Posterior vena cava (tissue), 2 donors: Measurements from ENCODE around the gene CARHSP1. TPM values are rescaled to one million over a fixed set of nuclear protein-coding genes. Genes with fewer than 3 reads are reported as not detected.
A peak's percentile ranks its signal among the peaks of the same experiment; 100 is the strongest.
"Not testable (repeated sequence)": the region's sequence is repeated elsewhere in the genome, so short reads cannot be mapped to it uniquely, and the experiment has no call there.

Experiments used
- DNase-seq: peaks from one replicate; pipeline ENCODE4 v3.0.0-alpha.2; 2020; ENCODE audit warnings: low spot score
- intact Hi-C, 2 donors: fragments of 100-400 bp; cut with DNase I; formaldehyde crosslinking; loops; one replicate each; pipeline versions ENCODE4 v1.14.1 to v1.14.2; 2022 to 2023
- total RNA-seq, 2 donors: library from RNA; stranded (reverse); fragmentation: NEBNext Ultra II Directional; extraction: Animal tissue kit (Norgen Biotek cat#: 25700); gene quantifications; one replicate each; pipeline ENCODE4 v1.2.1, GENCODE V29; 2021
- donor health status: DM: yes; HTN: yes; CAD: no.
- donor health status: DM: yes; HTN: yes; CAD: no.

The CARHSP1 gene
- total RNA-seq, 2 donors from 2014 or later: 39.8 to 44.0 TPM

DNA sequence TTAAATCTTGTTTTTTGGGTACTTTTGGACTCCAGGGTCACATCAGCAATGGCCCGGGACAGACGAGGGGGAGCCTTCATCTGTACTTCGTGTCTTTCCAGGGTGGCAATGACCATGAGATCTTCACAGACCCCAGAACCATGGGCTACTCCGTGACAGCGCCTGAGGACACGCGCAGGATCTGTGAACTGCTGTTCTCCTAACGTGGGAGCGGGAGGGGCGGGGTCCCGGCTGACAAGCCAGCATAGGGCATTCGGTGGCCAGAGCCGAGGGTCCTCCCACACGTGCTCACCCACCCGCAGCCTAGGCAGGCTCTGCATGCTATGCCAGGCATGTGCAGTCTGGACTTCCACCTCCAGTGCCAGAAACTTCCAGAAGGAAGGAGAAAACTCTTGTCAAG lies 21.2 kb downstream of the CARHSP1 start:
- intact Hi-C loops: no loop called here
- peak; percentile 55 for DNase-seq

DNA sequence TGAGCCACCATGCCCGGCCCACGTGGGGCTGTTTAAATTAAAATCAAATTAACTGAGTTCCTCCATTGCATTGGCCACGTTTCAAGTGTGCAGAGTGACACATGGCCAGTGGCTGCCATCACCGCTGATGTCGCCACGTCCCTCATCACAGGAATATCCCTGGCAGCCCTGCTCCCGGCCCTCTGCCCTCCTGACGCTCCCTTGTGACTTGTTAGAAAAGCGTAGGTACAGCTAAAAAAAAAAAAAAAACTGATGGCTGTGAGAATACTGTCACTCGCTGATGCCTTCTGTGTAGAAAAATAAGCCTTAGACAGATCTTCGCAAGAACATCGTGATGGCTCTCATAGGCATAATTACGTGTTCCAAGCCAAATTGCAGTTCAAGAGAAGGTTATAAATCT lies 21.7 kb downstream of the CARHSP1 start:
- intact Hi-C loops: no loop called here
- peak; percentile 48 for DNase-seq

DNA sequence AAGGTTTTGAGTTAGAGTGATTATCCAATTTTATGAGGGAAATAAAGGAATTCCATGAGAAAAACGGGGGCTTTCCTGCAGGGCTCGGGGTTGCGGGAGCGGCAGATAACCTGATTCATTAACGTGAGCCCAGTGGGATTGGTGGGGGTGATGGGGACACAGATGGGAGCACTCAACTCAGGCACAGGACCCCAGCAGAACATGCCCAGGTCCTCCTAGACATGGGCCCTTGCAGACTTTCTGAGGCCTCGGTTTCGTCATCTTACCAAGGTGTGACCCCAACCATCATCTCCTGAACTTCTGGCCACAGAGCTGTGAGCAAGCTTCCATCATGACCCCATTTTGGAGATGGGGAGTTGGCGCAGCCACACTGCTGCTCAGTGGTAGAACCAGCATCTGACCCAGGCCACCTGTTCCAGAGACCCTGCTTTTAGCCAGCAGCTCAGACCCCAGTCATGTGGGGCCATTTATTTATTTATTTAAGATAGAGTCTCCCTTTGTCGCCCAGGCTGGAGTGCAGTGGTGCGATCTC lies 22.3 kb downstream of the CARHSP1 start:
- intact Hi-C loops: no loop called here
- no peak for DNase-seq

DNA sequence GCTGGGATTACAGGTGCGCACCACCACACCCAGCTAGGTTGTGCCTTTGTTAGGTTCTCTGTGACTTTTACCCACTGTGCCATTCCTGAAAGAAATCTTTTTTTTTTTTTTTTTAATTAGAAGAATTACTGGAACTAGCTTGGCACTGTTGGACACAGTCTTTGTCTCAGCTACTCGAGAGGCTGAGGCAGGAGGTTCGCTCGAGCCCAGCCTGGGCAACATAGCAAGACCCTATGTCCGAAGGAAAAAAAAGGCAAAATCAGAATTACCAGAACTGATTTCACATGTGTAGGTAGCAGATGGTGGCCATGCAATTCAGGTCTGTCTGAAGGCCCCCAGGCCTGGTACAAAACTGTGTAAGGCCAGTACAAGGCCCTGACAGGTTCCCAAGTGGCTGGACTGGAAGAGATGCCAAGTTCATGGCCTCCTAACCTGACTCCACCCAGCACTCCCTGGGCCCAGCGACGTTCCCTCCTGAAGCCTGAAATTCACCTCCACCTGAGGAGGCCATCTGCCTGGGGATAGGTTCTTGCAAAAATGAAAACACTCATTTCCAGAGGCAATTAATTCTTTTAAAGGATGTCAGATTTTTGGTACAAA lies 23.0 kb downstream of the CARHSP1 start:
- DNase-seq: peak; percentile 51
- intact Hi-C loops: no loop called here

DNA sequence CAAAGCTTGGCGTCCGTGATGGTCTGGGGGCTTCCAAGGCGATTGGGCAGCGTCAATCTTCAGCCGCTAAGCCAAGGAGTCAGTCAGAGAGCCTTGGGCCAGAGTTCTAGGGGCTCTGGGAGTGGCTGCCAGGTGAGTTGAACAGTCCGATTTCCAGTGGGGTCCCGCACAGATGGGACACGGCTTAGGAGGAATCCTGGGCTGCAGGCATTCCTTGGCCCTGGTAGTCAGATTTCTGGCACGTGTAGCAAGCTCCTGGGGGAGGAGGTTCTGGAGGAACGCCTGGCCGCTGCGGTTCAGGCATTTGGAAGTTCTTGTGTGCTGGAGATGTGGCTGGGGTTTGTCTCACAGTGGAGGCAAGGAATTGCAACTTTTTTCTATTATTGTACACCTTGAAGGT lies 25.5 kb downstream of the CARHSP1 start:
- DNase-seq, intact Hi-C loops: not testable (repeated sequence)

DNA sequence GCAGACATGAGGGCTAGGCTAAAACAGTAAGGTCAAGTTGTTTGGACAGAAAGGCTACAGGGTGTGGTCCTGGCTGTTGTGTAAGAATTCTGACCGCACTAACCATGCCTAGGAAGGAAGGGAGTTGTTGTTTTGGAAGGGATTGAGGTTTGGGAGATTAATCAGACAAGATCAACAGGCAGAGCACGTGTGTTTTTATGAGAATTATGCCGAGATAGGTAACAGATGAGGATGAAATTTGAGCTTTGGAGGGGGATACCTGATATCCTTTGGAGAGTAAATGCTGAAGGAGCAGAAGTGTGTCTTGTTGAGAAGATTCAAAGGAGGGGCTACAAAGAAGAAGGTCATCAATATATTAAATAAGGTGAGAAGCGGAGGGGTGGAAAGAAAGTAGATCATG lies 26.8 kb downstream of the CARHSP1 start:
- intact Hi-C loops, DNase-seq: not testable (repeated sequence)

DNA sequence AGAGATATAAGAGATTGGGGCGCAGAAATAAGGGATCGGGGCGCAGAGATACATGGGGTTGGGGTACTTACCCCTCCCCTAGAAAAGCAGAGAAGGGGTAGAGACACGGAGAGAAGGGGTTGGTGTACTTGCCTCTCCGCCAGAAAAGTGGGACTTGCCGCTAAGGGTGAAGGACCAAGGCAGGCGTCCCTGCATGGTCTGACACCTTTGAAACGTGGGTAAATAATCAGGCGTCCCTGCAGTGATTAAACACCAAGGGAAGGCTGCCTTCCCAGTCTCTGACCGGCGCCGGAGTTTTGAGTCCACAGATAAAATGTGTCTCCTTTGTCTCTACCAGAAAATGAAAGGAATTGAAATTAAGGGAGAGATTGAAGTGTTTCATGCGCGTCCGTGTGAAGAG lies 31.2 kb downstream of the CARHSP1 start:
- intact Hi-C loops: not testable (repeated sequence)

DNA sequence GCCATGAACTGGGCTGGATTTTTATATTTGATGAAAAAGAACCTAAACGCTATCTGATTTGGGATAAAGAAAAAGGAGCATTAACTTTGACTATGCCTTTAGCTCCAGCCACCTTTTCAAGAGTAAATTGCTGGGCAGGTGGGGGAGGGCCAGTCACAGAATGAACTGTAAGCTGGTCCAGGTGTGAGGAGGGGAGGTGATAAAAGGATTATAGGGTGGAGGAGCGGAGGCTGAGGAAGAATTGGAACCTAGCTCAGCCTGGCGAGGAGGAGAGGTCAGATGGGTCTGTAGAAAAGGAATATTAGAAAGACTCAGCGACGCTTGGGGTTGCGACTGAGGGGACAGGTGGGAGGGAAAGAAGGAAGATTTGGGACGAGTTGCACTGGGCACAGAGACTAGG lies 32.0 kb downstream of the CARHSP1 start:
- DNase-seq, intact Hi-C loops: not testable (repeated sequence)

More for the DNA sequence above, 31.2 kb downstream of the CARHSP1 start:
- peak; percentile 50 for DNase-seq

DNA sequence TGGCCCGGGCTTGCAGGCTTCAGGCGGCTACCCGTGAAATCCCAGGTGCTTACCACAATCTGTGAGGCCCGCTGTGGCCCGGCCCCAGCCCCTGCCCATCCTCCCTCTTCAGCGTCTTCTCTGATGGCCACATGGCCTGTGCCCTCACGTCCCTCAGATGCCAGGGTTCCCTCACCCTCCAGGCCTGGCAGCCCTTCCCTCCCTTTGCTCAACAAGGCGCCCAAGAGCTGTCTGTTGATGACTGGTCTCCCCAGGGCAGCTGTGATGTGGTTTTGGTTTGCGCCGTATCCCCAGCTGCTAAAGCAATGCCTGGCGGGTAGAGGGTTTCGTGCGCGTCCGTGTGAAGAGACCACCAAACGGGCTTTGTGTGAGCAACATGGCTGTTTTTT lies 36.1 kb downstream of the CARHSP1 start:
- intact Hi-C loops: no loop called here
- no peak for DNase-seq

DNA sequence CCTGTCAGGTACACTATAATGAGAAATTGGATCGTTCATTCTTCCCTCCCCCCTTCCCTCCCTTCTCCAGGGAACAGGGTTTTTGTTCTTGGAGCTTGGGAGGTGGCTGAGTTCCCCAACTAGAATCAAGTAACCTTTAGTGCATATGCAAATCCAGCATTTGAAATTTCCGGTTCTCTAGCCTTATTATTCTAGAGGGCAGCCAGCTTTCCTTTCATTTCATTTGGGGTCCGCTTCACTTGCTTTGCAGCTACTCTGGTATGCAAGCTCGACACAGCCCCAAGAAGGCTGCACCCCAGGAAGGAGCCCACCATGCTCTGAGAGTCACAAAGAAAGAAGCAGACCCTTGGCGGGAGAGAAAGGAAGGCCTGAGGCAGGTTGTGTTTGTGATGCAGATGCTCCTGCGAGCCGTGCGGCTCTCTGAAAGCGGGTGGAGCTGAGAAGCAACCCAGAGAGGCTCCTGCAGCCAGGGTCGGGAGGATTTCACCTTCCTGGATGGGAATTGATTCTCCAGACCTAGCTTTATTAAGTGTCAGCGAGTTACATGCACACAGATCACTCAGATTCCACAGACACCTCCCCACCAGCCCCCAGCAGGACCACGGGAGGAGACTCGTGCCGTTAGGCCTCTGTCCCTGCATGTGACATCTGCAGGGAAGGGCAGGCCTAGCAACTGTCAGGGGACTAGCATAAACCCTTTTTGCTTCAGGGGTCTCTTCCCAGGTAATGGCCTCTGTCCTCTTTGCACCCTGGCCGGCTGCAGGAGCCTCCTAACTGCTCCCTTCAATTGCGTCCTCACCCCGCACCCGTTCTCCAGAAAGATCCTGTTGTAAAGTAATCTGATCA lies 36.7 kb downstream of the CARHSP1 start:
- DNase-seq: no peak
- intact Hi-C loops: no loop called here

DNA sequence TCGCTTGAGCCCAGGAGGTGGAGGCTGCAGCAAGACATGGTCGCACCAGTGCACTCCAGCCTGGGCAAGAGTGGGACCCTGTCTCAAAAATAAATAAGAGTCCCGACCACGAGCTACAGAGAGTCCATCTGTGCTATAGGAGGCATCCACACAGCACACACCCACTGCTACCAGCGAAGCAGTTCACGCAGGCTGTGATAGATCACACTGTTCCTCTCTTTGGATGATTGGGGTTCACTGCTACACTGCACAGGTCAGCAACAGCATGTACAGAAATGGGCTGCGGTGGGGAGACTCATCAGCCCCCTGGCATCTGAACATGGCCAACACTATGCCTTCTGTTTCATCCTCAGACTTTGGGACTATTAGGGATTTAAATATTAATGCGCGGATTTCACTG lies 37.4 kb downstream of the CARHSP1 start:
- intact Hi-C loops: no loop called here
- DNase-seq: peak; percentile 45

DNA sequence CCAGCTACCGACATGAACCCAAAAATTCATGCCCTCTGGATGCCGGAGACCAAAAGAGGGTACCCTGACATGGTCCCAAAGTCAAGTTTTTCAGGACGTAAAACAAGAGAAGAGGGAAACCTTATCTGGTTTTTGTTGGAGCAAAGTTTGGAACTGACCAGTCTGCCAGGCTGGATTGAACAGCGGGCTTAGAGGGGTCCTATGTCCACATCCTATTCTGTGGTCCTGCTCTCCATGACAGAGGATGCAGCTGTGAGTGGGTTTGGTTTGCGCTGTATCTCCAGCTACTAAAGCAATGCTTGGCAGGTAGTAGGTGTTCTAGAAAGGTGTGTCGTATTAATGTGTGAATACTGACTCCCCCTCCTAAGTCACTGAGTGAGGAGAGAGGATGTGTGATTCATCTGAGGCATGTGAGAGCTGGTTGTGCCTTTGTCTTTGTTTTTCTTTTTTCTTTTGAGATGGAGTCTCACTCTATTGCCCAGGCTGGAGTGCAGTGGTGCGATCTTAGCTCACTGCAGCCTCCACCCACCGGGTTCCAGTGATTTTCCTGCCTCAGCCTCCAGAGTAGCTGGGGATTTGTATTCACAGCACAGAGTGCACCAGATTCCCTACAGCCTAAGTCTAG lies 40.2 kb downstream of the CARHSP1 start:
- no peak for DNase-seq
- intact Hi-C loops: no loop called here

DNA sequence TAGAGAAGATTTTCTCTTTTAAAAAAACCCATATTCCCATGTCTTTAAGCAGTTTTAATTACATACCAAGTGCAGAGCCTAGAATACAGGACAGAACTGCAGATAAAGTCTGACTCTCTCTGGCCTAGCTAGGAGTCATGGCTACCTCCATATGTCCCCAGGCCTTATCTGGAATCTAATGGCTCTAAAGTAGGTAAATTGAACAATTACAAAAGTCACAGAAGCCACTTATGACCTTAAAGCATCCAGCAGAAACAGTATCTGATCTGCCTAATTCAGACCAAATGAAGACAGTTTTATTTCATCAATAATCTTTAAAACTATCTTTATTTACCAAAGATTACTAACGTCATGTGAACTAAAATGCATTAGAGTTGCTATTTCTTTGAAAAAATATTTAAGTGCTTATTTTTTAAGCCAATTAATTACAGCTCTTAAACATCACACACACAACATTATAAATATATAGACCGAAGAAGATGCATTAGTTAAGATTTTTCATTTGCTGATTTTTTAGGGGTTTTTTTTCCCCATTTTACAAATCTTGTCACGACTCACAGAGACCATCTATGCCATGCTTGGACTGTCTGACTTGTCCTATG lies 42.4 kb downstream of the CARHSP1 start:
- no peak for DNase-seq
- intact Hi-C loops: no loop called here

DNA sequence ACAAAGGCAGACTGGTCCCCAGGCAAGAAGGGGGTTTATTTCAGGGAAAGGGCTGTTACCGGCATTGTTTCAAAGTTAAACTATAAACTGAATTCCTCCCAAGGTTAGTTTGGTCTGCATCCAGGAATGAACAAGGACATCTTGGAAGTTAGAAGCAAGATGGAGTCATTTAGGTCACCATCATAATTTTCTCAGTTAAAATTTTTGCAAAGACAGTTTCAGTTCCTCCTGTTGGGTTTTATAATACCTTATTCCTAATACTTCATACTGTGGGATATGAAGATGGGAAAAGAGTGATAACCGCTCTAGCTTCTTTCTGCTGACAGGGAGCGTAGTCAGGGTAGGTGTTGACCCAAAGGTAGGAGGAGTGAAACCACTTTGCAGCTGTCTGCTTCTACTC lies 46.4 kb downstream of the CARHSP1 start:
- DNase-seq: no peak

DNA sequence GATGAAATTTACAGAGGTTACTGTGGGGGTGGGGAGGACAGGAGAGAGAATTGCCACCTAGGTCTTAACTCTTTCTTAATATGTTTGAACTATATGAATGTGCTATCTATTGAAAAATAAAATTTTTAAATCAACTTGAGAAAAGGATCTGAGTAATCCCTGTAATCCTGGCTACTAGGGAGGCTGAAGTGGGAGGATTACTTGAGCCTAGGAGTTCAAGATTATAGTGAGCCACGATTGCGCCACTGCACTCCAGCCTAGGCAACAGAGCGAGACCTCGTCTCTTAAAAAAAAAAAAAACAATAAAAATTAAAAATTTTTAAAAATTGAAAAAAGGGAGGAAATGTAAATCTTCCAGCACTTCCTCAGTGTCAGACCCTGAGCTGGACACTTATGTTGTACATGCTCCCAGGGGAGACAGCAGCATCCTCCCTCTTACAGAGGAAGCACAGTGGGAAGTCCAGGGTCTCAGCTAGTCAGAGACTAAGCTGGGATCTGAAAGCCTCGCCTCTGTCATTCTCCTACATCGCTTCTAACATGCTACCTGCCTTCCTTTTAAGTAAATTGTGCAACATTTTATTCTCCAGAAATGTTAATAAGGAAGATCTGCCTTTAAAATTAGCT lies 49.3 kb downstream of the CARHSP1 start:
- intact Hi-C loops: no loop called here
- DNase-seq: no peak

More for the DNA sequence above, 46.4 kb downstream of the CARHSP1 start:
- intact Hi-C loops: no loop called here

DNA sequence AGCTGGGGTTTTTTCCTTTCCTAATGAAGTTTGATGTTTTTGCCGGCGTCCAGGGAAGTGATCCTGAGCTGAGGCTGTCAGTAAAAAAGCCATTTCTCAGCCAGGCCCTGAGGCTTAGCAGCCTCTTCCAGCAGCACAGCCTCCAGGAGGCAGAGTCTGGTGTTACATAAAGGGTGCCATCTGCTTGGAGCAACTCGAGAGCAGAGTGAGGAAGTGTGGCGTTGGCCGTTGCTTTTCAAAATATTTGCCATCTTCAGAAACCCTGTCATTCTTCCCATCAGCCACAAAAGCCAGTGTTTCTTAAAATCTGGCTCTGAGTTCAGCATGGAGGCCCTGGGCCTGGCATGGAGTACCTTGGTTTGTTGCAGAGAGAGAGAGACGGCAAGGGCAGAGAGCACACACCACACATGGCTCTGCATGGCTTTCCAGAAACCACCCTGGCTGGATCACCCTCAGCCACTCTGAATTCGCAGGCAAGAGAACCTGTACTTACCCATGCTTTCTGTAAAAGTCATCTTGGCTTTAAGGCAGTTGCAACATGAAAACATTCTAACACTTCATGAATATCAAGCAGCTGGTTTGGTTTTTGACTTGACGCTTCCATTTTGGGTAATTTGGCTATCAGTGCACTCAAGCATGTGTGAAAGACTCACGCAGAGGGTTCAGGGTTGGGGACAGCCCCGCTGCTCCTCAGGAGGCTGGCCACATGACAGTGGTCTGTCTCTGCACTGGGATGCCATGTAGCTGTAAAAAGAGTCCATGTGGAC lies 50.1 kb downstream of the CARHSP1 start:
- intact Hi-C loops: no loop called here

DNA sequence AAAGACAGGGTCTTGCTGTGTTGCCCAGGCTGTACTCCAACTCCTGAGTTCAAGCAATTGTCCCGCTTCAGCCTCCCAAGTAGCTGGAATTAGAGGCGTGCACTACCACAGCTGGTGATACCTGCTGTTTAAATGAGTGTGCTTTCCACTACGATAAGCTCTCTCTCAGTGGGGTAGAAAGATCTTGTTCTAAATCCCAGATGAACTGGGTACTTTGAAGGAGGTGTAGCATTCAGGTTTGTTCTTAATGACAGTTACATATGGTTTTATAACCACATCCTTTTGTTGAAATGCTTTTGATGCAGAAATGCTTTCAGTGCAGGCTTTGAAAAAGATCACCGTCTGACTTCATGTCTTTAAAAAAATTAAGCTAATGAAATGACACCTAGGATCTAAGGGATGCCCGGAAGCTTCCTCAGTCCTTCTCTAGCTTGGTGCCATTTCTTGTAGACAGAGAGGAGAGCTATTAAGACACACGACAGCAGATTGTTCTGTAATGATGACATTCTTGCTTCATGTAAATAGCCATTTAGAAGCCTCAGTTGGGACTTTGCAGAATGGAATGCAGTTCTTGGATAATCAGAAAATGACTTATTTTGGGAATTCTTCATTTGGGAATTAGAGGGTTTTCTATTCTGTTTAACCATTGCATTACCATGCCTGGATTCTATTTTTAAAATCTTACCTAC lies 51.7 kb downstream of the CARHSP1 start:
- intact Hi-C loops: no loop called here
- no peak for DNase-seq

More for the DNA sequence above, 50.1 kb downstream of the CARHSP1 start:
- DNase-seq: no peak
